OCI-LY7 (cell line): ENCODE data around the gene M1AP. TPM values are rescaled to one million over a fixed set of nuclear protein-coding genes. Genes with fewer than 3 reads are reported as not detected.
A peak's percentile ranks its signal among the peaks of the same experiment; 100 is the strongest.

ENCODE experiments used
- BruUV-seq: library from RNA; stranded (reverse); fragments of 400-500 nt; replicated peaks from 2 replicates; lab custom pipeline; 2021; lab: Mats Ljungman, UMichigan
- CTCF ChIA-PET: fragments of 300-600 bp; sonication (Branson Sonifier 250); formaldehyde crosslinking; loops from one replicate; lab custom pipeline; 2022; ENCODE audit warnings: antibody characterized with exemption; ENCODE audit not compliant: unreplicated experiment; lab: Charles Lee
- POLR2A ChIA-PET: fragments of 300-600 bp; sonication (Branson Sonifier 250); formaldehyde crosslinking; loops from one replicate; lab custom pipeline; 2022; ENCODE audit warnings: antibody characterized with exemption; lab: Charles Lee
- DNase-seq: peaks from one replicate; pipeline ENCODE4 v3.0.0-alpha.2; 2015; ENCODE audit warnings: low spot score
- H2AFZ ChIP-seq: fragments of 200-600 bp; sonication (generic), shearing (Covaris generic); 2 replicates; pipeline ENCODE4 v1.6.1; 2014; ENCODE audit warnings: mild to moderate bottlenecking, antibody characterized with exemption, low read length, moderate library complexity
- H3K27ac ChIP-seq: fragments of 200-600 bp; sonication (generic); 2 replicates; pipeline ENCODE4 v1.5.1; 2014; ENCODE audit warnings: mixed run types, low read depth, mild to moderate bottlenecking, moderate library complexity, low read length, inconsistent platforms; ENCODE audit not compliant: poor library complexity, severe bottlenecking
- H3K36me3 ChIP-seq: fragments of 200-600 bp; sonication (generic); 2 replicates; pipeline ENCODE4 v1.6.1; 2014; ENCODE audit warnings: mild to moderate bottlenecking, antibody characterized with exemption, low read length, moderate library complexity, mixed read lengths; ENCODE audit not compliant: insufficient read depth
- H3K4me1 ChIP-seq: fragments of 200-600 bp; sonication (generic); 2 replicates; pipeline ENCODE4 v1.5.1; 2014; ENCODE audit warnings: mild to moderate bottlenecking, low read length; ENCODE audit not compliant: insufficient read depth, poor library complexity, severe bottlenecking
- H3K4me2 ChIP-seq: fragments of 200-600 bp; sonication (generic); 2 replicates; pipeline ENCODE4 v1.6.1; 2014; ENCODE audit warnings: mild to moderate bottlenecking, low read length
- H3K4me3 ChIP-seq: fragments of 200-600 bp; sonication (generic); 2 replicates; pipeline ENCODE4 v1.5.1; 2014; ENCODE audit warnings: mild to moderate bottlenecking, low read depth, low read length; ENCODE audit not compliant: poor library complexity, severe bottlenecking
- H3K79me2 ChIP-seq: fragments of 200-600 bp; sonication (generic); 2 replicates; pipeline ENCODE4 v1.6.1; 2016; ENCODE audit warnings: low read depth, mild to moderate bottlenecking, low read length, moderate library complexity, mixed read lengths; ENCODE audit not compliant: insufficient read depth
- H3K9me2 ChIP-seq: fragments of 200-600 bp; sonication (generic); 2 replicates; pipeline ENCODE4 v1.6.1; 2016; ENCODE audit warnings: mild to moderate bottlenecking, low read length, mixed read lengths; ENCODE audit not compliant: insufficient read depth
- H3K9me3 ChIP-seq: fragments of 200-600 bp; sonication (generic); 2 replicates; pipeline ENCODE4 v1.6.1; 2014; ENCODE audit warnings: mild to moderate bottlenecking, mixed run types, low read length, mixed read lengths
- H4K20me1 ChIP-seq: fragments of 200-600 bp; sonication (generic); 2 replicates; pipeline ENCODE4 v1.6.1; 2014; ENCODE audit warnings: mild to moderate bottlenecking, antibody characterized with exemption, low read length, moderate library complexity, mixed read lengths; ENCODE audit not compliant: insufficient read depth
- CTCF ChIP-seq: fragments of 200-600 bp; sonication (generic); conservative IDR thresholded peaks from 2 replicates; pipeline ENCODE4 v1.5.1; 2014; ENCODE audit warnings: mild to moderate bottlenecking, antibody characterized with exemption, low read length, moderate library complexity, mixed read lengths
- EZH2phosphoT487 ChIP-seq: fragments of 200-600 bp; sonication (generic); IDR thresholded peaks from 2 replicates; pipeline ENCODE4 v1.6.1; 2018; ENCODE audit warnings: low read depth, borderline replicate concordance, mild to moderate bottlenecking, mixed run types, antibody characterized with exemption, low read length, moderate library complexity, mixed read lengths
- intact Hi-C: fragments of 100-400 bp; cut with micrococcal nuclease; formaldehyde crosslinking; loops from one replicate; pipeline ENCODE4 v1.10.0; 2022; ENCODE audit not compliant: unreplicated experiment
- total RNA-seq, 2 experiments: library from RNA; depleted of rRNA in 1 of 2; stranded (reverse); fragments of >200 nt in 1 of 2; shearing (Covaris generic) in 1 of 2; gene quantifications; 2 replicates each; pipeline ENCODE4 v1.2.3, GENCODE V29; 2014 to 2022

M1AP gene
- total RNA-seq, 2 experiments from 2014 or later, result not detected

- Histone ChIP-seq H3K4me3 (no peak overlapping the region), H3K9me3 (no peaks in the 10 kb centered on the region), H4K20me1 (no peaks in the 10 kb centered on the region), H3K79me2 (no peaks in the 10 kb centered on the region), H3K36me3 (no peaks in the 10 kb centered on the region), H2AFZ (peak overlapping the region; percentile 63), H3K4me2 (peak overlapping the region; percentile 13; the same call in 1 of the 2 replicates), H3K27ac (no peak overlapping the region), H3K9me2 (no peaks in the 10 kb centered on the region), H3K4me1 (peaks cover 19% of the 10 kb centered on the region)
- no TSS peak for BruUV-seq
- intact Hi-C loops, result no loop called here
- peak; percentile 34 for DNase-seq
- CTCF ChIA-PET, result interaction anchor here (1.1 kb wide), 1 partner anchor 15 kb away, joined by 4 read pairs; no protein-coding TSS in a partner anchor
- POLR2A ChIA-PET, result interaction anchor here (0.6 to 0.7 kb wide), 3 partner anchors 27 to 115 kb away, joined by 3 to 4 read pairs (median 3); partner anchors contain the start of gene MOGS
- TF ChIP-seq CTCF (no peak), EZH2phosphoT487 (no peak)
Measured at GRCh38 chr2:74571058-74571457, 77.1 kb downstream of the M1AP start.

- DNase-seq, result no peak
- no peak for TF ChIP-seq CTCF
- no peak for TF ChIP-seq EZH2phosphoT487
- H3K4me3 ChIP-seq, result no peak overlapping the region
- no peaks in the 10 kb centered on the region for H4K20me1 ChIP-seq
- H3K36me3 ChIP-seq, result no peaks in the 10 kb centered on the region
- intact Hi-C loops, result no loop called here
- no TSS peak for BruUV-seq
- H3K79me2 ChIP-seq, result no peaks in the 10 kb centered on the region
- H3K4me2 ChIP-seq, result no peak overlapping the region
- CTCF ChIA-PET, result no interaction called here
- no peaks in the 10 kb centered on the region for H3K9me2 ChIP-seq
- peaks cover 19% of the 10 kb centered on the region for H3K4me1 ChIP-seq
- POLR2A ChIA-PET, result no interaction called here
- no peaks in the 10 kb centered on the region for H3K9me3 ChIP-seq
- no peak overlapping the region for H3K27ac ChIP-seq
- no peak overlapping the region for H2AFZ ChIP-seq
Measured at GRCh38 chr2:74569686-74570085, 78.4 kb downstream of the M1AP start.

GRCh38 chr2:74567881-74568280, 80.2 kb downstream of the M1AP start:
- Histone ChIP-seq H4K20me1 (no peaks in the 10 kb centered on the region), H3K4me3 (no peak overlapping the region), H3K79me2 (no peaks in the 10 kb centered on the region), H3K4me1 (peaks cover 10% of the 10 kb centered on the region), H3K4me2 (no peak overlapping the region), H2AFZ (no peak overlapping the region), H3K9me2 (no peaks in the 10 kb centered on the region), H3K27ac (no peak overlapping the region), H3K36me3 (no peaks in the 10 kb centered on the region), H3K9me3 (no peaks in the 10 kb centered on the region)
- ChIA-PET POLR2A (no interaction called here), CTCF (interaction anchor here (1.2 kb wide), 1 partner anchor 22 kb away, joined by 3 read pairs; no protein-coding TSS in a partner anchor)
- BruUV-seq, result no TSS peak
- intact Hi-C loops, result no loop called here
- no peak for DNase-seq
- TF ChIP-seq EZH2phosphoT487 (no peak), CTCF (no peak)
